ENCODE data around the gene SCT.

Gene SCT

DNA sequence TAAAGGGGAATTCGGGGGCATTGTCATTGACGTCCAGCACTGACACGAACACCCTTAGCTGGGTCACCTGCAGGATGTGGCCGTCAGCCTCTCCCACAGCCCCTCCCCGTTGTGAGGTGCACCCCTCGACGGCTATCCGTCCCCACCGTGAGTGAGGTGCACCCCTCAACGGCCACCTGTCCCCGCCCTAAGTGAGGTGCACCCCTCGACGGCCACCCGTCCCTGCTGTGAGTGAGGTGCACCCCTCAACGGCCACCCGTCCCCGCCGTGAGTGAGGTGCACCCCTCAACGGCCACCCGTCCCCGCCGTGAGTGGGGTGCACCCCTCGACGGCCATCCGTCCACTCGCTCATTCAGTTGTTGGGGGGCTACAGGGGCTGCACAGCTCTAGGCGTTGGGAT is 5.1 kb downstream of the SCT start:
- no peak for DNase-seq

DNA sequence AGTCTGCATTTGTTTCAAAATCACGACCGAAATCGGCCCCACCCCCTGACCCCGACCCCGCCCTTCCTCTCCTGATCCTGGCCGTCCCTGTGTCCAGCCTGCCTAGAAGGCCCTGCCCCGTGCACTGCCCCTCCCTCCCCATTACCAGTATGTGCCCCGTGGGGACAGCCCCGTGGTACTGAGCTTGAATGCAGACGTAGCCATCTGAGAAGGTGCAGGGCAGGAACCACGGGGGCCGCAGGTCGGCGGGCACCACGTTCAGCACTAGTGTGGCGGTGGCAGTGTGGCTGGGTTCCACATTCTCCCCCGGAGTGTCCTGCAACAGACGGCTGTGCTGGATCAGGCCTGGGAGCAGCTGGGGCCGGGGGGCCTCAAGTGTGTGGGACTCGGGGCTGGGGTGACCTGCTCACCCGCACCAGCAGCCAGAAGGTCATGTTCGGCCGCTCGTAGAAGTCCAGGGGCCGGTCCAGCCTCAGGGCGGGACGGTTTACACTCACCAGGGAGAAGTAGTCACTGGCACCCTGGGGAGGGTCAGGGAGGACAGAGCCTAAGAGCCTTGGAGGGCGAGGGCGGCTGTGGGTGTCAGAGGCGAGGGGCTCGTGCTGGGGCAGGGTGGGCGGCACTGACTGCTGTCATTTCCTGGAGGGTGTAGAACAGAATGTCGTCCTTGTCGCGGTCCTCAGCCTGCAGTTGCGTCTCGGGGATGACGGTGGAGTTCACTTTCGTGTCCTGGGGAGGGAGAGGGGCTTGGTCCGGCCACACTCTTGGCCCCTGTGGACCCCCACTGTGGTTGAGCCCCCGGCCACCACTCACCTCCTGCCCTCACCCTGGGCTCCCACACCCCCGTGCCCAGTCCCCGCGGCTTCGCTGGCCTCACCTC is 5.8 kb downstream of the SCT start:
- no peak for DNase-seq

DNA sequence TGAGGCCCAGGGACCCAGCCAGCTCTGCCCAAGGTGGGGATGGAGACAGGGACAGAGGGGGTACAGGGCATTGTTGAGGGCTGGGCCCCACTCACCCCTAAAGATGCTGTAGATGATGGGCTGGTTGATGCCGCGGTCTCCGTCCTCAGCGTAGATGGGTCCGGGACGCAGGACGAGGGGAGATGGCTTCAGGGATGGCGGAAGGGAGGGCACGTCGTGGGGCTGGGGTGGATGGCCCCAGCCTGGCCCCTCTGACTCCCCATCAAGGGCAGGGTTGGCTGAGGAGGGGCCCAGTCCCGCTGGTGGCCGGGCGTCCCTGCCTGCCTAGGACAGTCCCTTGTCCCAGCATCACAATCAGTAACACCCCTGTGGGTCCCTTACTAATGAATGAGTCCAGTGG is 6.8 kb downstream of the SCT start:
- no peak for DNase-seq

DNA sequence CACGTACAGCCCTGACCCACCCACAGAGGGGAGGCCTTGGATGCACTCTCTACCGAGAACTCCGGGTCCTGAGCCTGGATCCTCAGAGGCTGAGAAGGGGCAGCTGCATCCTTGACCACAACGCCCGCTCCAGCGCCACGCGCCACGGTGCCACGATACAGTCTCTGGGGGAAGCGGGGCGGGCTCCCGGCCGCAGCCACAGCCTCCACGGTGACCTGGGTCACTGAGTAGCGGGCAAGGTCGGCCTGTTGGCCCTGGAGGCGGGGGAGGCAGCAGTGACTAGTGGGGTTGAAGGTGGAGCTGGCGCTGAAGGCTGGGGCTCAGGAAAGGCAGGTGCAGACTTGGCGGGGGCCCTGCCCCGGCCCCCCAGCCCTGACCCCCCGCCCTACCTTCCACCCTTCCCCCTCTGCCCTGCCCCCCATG is 7.3 kb downstream of the SCT start:
- no peak for DNase-seq

DNA sequence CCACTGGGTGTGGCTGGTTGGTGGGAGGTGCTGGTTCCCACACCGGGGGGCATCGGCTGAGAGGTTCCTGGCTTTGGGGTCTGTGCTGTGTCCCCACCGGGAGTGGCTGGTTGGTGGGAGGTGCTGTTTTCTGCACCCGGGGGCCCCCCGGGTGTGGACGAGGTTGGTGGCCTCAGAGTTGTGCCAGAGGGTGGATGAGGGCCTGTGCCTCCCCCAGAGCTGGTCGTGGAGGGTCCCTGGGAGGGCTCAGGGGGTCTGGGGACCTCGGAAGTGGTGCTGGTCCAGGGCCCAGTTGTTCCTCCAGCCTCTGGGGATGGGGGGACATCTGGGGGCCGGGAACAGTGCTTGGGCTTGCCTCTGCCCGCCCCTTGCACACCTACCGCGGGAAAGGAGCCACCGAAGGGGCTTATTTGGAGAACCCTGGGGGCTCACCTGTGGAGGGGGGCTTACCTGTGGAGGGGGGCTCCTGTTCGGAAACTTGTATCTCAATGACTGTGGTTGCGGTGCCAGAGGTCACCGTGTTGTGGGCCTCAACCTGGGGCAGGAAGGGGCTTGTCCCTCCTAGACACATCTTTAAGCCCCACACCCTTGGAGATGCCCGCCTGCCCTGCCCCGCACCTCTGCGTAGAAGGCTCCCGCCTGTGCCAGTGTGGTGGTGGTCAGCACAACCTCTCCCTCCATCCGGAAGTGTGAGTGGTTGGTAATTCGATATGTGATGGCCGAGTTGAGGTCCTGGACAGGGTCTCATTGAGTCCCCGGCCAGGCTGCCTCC is 7.9 kb downstream of the SCT start:
- DNase-seq = no peak

DNA sequence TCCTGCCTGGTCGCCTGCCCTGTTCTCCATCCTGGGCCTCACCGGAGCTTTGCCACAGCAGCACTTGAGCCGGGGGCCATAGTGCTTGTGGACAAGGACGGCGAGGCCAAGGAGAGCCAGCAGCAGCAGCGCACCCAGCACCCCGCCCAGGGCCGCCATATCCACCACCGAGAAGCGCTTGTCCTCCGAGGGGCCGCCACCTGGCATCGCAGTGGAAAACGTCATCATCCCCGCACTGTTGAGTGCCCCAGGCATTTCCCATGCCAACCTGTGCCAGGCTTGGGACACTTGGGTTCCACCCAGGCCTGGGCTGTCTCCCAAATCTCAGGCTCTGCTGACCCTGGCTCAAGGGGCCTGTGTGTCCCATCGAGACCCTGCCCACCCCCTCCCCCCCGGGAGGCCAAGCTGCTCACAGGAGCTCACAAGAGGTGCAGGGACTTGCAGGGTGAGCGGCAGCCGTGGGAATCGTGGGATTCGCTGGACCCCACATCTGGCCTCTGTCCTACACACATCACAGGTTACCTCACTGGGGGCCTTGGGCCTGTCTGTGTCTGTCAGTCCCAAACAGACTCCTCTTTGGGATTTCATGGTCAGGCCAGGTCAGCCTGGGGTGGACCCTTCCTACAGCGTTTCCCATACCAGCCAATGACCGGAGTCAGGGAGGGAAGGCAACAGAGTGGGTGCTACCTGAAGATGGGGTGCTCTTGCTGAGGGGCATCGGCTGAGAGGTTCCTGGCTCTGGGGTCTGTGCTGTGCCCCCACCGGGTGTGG is 8.9 kb downstream of the SCT start:
- DNase-seq = no peak

DNA sequence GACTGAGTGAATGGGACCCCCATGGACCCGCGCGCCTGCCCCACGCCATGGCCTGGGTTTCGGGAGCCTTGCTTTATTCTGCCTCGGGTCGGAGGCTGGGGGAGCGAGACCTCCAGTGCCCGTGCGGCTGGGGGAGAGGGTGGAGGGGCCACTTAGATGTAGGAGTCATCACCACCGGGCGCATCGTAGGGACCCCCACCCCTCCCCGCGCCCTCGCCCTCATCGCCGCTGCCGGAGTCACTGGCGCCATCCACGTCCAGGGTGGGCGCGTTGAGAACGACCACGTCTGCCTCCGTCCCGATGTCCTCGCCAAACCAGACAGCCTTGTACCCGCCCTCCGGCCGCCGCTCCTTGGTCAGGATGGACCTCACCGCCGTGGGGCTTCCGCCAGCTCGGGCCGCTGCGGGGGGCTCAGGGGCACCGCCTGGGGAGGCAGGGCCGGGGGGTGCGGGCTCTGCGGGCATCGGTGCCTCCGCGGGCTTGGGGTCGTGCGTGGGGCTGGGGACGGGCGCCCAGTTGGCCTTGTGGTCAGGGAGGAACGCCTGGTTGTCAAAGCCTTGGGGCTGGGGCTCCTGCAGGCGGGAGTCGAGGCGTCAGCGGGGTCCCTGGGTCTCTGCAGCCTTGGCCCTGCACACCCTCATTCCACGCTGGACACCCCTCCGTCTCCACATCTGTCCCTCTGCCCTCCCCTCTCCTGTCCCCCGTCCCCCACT is 9.6 kb downstream of the SCT start:
- no peak for DNase-seq

DNA sequence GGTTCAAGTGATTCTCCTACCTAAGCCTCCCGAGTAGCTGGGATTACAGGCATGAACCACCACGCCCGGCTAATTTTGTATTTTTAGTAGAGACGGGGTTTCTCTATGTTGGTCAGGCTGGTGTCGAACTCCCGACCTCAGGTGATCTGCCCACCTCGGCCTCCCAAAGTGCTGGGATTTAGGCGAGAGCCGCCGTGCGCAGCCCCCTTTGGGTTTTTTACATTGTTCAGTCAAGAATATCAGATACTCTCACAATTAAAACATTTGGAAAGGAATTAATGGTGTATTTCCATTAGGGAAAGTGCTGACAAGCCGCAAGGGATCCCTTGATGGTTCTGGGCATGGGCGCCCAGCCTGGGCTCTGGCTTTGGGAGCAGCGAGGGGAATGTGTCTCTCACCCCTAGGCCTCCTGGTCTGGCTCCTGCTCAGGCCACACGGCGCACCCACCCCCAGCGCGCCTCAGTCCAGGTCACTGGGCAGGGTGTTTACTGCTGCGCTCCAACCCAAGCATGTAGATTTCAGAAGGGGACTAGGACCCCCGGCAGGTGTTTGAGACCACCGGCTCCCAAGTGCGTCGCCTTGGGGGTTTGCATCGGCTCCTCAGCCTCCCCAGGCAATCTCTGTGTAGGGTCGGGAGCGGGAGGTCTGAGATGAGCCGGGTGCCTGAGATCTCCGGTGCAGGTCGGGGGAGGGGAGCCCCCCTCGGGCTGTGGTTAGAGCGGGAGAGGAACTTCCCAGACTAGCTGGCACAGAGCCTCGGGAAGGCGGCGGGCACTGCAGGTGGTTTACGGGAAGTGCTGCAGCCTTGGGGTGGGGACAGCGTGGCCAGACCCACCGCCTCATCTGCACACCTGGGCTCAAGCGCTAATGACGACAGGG is 10.4 kb downstream of the SCT start:
- no peak for DNase-seq

DNA sequence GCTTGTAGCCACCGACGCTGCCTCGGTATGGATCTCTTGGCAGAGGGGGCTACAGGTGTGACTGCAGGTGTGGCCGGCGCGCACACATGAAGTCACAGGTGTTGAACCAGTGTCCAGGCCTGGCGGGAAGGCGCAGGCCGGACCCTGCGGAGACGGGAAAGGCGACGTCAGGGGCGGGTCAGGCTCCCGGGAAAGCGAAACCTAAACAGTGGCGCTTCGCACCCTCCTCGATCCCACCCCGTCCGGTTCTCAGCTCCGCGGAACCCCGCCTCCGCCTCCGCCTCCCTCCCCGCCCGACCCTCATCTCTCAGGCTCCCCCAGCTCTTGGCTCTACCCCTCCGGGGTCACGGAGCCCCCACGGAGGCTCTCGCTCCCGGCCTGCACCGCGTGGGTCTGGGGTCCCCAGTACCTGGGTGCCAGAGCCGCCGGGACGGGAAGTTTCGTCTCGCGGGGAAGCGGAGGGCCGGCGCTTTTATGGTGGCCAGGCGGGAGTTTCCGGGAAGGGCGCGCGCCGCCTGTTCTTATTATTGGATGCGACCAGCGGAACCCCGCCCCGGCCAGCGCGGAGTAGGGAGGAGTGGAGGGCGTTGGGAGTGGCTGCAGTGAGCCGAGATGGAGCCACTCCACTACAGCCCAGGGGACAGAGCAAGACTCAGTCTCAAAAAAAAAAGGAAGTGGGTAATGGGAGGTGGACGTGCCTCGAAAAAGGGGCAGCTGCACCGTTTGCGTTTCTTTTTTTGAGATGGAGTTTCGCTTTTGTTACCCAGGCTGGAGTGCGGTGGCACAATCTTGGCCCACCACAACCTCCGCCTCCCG is 11.3 kb downstream of the SCT start, which contains the start of gene IRF7:
Gene IRF7, minus strand, starts transcription at position 447 of the 816 bp plus-strand sequence. CDS start 586 bp downstream, outside the sequence.
- DNase-seq = peak; percentile 81

DNA sequence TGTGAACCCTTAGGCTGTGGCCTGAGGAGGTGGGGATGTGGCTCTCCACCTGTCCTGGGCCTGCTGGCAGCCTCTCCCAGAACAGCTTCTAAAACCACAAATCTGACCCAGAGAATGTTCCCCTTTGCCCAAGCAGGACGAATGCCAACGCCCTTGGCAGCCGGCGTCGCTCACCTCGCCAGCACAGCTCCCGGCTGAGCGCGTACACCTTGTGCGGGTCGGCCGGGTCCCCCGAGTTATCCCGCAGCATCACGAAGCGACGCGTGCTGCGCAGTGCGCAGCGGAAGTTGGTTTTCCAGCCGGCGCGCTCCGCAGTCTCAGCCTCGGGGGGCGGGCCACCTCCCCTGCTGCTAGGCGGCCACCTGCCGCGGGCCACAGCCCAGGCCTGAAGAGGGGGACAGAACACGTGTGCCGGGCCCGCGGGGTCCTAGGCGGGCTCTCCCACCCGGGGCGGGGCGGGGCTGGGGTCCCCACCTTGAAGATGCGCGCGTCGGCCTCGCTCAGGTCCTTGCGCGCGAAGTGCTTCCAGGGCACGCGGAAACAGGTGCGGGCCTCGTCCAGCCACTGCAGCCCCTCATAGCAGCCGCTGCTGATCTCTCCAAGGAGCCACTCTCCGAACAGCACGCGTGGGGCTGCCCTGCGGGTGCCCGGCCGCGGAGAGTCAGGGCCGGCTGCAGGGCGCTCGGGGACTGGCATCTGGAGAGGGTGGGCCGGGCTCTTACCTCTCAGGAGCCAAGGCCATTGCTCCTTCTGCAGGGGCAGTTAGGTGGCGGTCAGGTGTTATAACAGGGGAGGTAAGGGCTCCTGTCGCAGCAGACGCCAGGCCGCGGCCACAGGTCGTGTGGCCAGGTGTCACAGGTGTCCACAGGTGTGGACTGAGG is 12.1 kb downstream of the SCT start:
- no peak for DNase-seq

DNA sequence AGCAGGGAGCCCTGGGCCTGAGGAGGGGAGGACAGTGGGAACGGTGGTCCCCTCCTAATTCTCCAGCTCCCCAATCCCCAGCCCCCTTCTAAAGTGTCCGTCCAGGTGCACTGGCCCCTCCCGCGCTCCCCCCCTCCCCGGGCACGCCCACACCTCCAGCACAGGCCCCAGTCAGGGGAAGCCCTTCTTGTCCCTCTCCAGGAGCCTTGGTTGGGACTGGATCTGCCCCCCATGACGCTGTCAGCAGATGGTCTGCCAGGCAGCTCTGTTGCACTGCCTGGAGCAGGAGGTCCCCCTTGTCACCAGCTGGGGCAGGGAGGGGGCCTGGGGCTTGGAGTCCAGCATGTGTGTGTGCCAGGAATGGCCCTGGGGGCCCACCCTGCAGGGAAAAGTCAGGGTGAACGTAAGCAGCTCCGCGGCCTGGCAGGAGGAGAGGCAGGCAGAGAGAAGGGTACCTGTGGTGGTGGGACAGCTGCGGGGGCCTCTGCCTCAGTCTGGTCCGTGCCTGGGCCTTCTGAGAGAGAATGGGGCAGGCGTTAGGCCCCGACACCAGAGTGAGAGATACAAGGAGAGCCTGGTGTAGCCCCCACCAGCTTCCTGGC is 12.9 kb downstream of the SCT start:
- DNase-seq = no peak

DNA sequence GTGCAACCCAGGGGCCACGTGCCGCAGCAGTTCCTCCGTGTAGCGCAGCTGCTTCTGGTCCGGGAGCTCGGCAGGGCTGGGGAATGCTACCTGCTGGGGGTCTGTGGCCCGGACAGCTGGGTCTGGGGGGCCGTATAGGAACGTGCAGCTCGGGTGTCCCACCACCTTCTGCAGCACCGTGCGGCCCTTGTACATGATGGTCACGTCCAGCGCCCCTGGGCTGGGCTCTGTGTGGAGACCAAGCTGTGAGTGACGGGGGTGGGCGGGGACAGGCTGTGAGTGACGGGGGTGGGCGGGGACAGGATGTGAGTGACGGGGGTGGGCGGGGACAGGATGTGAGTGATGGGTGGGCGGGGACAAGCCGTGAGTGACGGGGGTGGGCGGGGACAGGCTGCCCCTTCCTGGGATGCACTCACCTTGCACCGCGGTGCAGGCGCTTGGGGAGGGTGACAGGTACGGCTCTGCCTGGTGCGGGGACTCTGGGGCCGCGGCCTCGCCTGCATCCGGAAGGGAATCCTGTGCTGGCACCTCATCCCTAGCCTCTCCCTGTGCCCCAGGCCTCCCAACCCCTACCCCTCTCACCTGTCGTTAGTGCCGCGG is 13.5 kb downstream of the SCT start:
- peak; percentile 85 for DNase-seq

DNA sequence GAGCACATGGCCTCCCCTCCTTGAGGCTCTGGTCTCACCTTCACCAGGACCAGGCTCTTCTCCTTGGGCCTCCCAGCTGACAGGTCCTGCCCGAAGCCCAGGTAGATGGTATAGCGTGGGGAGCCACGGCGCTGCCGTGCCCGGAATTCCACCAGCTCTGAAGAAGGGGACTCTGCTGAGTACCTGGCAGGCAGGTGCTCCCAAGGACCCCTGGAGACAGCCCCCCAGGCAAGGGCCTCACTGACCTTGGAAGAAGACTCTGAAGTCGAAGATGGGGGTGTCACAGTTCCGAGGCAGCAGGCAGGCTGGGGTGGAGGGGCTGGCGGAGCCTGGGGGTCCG is 14.1 kb downstream of the SCT start:
- no peak for DNase-seq

DNA sequence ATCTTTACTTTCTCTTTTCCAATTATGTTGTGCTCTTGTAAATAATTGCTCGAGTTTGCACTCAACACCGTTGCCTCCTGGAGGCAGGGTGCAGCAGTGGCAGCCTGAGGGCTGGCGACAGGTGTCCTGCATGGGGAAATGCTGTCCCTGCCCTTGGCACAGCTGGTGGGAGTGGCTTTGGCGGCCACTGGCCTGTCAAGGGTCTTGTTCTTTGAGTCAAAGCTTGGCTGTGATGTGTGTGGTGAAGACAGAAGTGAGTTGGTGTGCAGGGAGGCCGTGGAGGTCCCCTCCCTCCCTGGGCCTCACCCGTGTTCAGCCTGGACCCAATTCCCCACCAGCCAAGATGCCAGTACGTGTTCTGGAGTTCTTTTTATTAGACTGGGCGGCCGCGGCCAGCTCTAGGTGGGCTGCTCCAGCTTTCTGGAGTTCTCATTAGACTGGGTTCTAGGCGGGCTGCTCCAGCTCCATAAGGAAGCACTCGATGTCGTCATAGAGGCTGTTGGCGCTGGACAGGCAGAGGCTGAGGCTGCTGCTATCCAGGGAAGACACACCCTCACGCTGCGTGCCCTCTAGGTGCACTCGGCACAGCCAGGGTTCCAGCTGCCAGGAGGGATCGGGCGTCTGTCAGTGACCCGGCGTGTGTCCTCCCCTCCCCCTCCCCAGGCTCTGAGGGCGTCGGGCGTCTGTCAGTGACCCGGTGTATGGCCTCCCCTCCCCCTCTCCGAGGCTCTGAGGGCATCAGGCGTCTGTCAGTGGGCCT is 14.6 kb downstream of the SCT start:
- DNase-seq = no peak

DNA sequence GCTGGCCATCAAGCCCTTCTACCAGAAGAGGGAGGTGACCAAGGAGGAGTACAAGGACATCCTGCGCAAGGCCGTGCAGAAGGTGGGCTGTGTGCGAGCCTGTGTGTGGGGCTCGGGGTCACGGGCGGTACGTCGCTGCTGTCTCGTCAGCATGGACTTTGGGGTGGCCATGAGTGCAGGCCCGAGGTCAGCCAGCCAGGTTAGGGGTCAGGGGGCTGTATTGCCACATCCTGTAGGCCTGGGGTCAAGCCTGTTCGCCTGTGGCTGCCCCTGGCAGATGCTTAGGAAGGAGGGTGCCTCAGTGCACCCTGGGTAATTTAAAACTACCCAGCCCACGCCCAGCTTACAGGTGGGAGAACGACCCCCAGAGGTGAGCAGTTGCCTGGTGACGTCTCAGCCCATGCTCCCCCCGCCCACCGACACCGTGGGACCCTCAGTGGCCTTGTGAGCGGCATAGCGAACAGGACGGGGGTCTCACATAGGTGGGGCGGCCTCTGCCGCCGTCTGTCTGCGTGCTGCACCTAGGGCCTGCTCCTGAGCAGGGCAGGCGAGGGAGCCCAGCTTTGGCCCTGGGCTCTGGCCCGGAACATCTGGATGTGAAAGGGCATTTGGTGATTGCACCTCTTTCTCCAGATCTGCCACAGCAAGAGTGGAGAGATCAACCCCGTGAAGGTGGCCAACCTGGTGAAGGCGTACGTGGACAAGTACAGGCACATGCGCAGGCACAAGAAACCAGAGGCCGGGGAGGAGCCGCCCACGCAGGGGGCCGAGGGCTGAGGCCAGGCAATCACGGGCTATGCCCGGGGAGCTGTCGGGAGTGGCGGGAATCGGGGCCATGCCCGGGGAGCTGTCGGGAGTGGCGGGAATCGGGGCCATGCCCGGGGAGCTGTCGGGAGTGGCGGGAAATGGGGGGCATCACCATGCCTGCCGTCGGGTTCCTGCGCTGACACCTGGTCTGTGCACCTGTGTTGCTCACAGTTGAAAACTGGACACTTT is 15.7 kb downstream of the SCT start:
- DNase-seq = no peak

DNA sequence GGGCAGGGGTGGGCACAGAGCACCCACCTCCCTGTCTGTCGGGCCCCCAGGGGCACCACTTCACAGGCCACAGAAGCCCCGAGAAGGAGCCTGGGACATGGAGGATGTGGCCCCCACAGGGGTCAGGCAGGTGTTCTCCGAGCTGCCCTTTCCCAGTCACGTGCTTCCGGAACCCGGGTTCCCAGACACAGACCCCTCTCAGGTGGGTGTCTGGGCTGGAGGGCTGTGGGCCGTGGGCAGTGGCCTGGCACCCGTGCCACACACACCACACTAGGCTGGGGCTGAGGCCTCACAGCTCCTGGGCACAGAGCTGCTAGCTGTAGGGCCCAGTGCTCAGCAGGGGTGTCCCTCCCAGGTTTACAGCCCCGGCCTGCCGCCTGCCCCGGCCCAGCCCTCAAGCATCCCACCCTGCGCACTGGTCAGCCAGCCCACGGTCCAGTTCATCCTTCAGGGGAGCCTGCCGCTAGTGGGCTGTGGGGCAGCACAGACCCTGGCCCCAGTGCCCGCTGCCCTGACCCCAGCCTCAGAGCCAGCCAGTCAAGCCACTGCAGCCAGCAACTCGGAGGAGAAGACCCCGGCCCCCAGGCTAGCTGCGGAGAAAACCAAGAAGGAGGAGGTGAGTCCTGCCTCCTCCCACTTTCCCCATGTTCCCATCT is 16.7 kb downstream of the SCT start:
- no peak for DNase-seq

All from activated CD4-positive, alpha-beta T cell treated with anti-CD3 and anti-CD28 coated beads, Interleukin-2, amount 50 U/mL, for 1 hour (primary cell).